Right ventricle myocardium inferior (tissue), 1 donor: ENCODE data around the gene GUCA1A. TPM values are rescaled to one million over a fixed set of nuclear protein-coding genes. Genes with fewer than 3 reads are reported as not detected.

Experiments used
- ATAC-seq: fragments of 200-7000 bp; cut with Tn5 transposase; one replicate; pipeline ENCODE4 v1.9.1; 2020; ENCODE audit warnings: mild to moderate bottlenecking, moderate library complexity
- DNase-seq: peaks from one replicate; pipeline ENCODE4 v3.0.0; 2021; ENCODE audit errors: missing footprints
- intact Hi-C: fragments of 100-400 bp; cut with DNase I; formaldehyde crosslinking; loops from one replicate; pipeline ENCODE4 v1.11.0; 2022
- total RNA-seq: library from RNA; stranded (reverse); fragmentation: NEBNext Ultra II Directional; extraction: Animal tissue kit (Norgen Biotek cat#: 25700); gene quantifications from one replicate; pipeline ENCODE4 v1.2.1, GENCODE V29; 2021
- donor health status: DM: no; HTN: yes; CAD: no; lungs with severe emphysema.

The GUCA1A gene
- total RNA-seq, 1 donor from 2014 or later, result not detected

GRCh38 chr6:42224222-42225028 is 51.3 kb downstream of the GUCA1A start:
- intact Hi-C loops, result no loop called here
- no peak for DNase-seq
- ATAC-seq, result no peak

- intact Hi-C loops, result no loop called here
- DNase-seq (no peak), ATAC-seq (no peak)
Observed at GRCh38 chr6:42225029-42225339, 51.8 kb downstream of the GUCA1A start.

GRCh38 chr6:42225419-42225818 is 52.3 kb downstream of the GUCA1A start:
- DNase-seq (no peak), ATAC-seq (no peak)
- intact Hi-C loops, result no loop called here

GRCh38 chr6:42226161-42226611 is 53.0 kb downstream of the GUCA1A start:
- intact Hi-C loops, result no loop called here
- no peak for ATAC-seq
- DNase-seq, result no peak

GRCh38 chr6:42226645-42227143 is 53.5 kb downstream of the GUCA1A start:
- intact Hi-C loops, result no loop called here
- ATAC-seq (no peak), DNase-seq (no peak)

GRCh38 chr6:42227173-42227850 is 54.1 kb downstream of the GUCA1A start:
- no peak for ATAC-seq
- intact Hi-C loops, result no loop called here
- DNase-seq, result no peak

- intact Hi-C loops, result no loop called here
- no peak for ATAC-seq
- DNase-seq, result no peak
Observed at GRCh38 chr6:42228305-42228704, 55.1 kb downstream of the GUCA1A start.

Other genes starting within 250 kb of the GUCA1A start
- gene CCND3, start 231.6 kb upstream of the GUCA1A start, total RNA-seq, result 51.5 TPM
- gene TAF8, start 122.8 kb upstream of the GUCA1A start, total RNA-seq, result 31.5 TPM
- 2.0 TPM for gene C6orf132, start 30.7 kb upstream of the GUCA1A start, total RNA-seq
- gene GUCA1B, start 21.6 kb downstream of the GUCA1A start, total RNA-seq, result 1.2 TPM
- 62.3 TPM for gene MRPS10, start 44.5 kb downstream of the GUCA1A start, total RNA-seq